Measurements from ENCODE around the gene NT5E. TPM values are rescaled to one million over a fixed set of nuclear protein-coding genes. Genes with fewer than 3 reads are reported as not detected.

The NT5E gene
- total and polyA plus RNA-seq, 2 experiments from 2014 or later, result 0.18 to 1.5 TPM

DNA sequence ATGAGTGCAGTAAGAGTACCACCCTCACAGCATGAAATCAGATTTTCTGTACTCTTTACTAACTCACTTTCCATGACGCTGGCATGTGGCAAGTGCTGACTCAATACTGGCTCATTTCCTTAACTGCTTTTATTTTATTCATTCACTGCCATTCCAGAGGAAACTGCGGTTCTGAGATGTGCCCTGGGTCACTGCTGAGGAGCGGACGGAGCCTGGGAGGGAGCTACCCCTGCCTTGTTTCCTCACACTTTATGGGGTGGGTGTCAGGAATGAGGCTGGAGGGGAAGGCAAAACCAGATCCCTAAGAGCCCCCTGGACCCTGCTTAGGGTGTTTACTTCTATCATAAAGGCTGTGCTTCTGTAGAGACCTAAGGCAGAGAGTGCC lies 14.4 kb downstream of the NT5E start (continued):
- TF ChIP-seq, protein P1, sequence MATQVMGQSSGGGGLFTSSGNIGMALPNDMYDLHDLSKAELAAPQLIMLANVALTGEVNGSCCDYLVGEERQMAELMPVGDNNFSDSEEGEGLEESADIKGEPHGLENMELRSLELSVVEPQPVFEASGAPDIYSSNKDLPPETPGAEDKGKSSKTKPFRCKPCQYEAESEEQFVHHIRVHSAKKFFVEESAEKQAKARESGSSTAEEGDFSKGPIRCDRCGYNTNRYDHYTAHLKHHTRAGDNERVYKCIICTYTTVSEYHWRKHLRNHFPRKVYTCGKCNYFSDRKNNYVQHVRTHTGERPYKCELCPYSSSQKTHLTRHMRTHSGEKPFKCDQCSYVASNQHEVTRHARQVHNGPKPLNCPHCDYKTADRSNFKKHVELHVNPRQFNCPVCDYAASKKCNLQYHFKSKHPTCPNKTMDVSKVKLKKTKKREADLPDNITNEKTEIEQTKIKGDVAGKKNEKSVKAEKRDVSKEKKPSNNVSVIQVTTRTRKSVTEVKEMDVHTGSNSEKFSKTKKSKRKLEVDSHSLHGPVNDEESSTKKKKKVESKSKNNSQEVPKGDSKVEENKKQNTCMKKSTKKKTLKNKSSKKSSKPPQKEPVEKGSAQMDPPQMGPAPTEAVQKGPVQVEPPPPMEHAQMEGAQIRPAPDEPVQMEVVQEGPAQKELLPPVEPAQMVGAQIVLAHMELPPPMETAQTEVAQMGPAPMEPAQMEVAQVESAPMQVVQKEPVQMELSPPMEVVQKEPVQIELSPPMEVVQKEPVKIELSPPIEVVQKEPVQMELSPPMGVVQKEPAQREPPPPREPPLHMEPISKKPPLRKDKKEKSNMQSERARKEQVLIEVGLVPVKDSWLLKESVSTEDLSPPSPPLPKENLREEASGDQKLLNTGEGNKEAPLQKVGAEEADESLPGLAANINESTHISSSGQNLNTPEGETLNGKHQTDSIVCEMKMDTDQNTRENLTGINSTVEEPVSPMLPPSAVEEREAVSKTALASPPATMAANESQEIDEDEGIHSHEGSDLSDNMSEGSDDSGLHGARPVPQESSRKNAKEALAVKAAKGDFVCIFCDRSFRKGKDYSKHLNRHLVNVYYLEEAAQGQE (IDR thresholded peaks at IDR 0.05; ENCODE audit: unreplicated experiment), result no peak
- no peak for TF ChIP-seq NANOG (IDR thresholded peaks at IDR 0.05; ENCODE audit: borderline replicate concordance)
- TF ChIP-seq, protein P2, sequence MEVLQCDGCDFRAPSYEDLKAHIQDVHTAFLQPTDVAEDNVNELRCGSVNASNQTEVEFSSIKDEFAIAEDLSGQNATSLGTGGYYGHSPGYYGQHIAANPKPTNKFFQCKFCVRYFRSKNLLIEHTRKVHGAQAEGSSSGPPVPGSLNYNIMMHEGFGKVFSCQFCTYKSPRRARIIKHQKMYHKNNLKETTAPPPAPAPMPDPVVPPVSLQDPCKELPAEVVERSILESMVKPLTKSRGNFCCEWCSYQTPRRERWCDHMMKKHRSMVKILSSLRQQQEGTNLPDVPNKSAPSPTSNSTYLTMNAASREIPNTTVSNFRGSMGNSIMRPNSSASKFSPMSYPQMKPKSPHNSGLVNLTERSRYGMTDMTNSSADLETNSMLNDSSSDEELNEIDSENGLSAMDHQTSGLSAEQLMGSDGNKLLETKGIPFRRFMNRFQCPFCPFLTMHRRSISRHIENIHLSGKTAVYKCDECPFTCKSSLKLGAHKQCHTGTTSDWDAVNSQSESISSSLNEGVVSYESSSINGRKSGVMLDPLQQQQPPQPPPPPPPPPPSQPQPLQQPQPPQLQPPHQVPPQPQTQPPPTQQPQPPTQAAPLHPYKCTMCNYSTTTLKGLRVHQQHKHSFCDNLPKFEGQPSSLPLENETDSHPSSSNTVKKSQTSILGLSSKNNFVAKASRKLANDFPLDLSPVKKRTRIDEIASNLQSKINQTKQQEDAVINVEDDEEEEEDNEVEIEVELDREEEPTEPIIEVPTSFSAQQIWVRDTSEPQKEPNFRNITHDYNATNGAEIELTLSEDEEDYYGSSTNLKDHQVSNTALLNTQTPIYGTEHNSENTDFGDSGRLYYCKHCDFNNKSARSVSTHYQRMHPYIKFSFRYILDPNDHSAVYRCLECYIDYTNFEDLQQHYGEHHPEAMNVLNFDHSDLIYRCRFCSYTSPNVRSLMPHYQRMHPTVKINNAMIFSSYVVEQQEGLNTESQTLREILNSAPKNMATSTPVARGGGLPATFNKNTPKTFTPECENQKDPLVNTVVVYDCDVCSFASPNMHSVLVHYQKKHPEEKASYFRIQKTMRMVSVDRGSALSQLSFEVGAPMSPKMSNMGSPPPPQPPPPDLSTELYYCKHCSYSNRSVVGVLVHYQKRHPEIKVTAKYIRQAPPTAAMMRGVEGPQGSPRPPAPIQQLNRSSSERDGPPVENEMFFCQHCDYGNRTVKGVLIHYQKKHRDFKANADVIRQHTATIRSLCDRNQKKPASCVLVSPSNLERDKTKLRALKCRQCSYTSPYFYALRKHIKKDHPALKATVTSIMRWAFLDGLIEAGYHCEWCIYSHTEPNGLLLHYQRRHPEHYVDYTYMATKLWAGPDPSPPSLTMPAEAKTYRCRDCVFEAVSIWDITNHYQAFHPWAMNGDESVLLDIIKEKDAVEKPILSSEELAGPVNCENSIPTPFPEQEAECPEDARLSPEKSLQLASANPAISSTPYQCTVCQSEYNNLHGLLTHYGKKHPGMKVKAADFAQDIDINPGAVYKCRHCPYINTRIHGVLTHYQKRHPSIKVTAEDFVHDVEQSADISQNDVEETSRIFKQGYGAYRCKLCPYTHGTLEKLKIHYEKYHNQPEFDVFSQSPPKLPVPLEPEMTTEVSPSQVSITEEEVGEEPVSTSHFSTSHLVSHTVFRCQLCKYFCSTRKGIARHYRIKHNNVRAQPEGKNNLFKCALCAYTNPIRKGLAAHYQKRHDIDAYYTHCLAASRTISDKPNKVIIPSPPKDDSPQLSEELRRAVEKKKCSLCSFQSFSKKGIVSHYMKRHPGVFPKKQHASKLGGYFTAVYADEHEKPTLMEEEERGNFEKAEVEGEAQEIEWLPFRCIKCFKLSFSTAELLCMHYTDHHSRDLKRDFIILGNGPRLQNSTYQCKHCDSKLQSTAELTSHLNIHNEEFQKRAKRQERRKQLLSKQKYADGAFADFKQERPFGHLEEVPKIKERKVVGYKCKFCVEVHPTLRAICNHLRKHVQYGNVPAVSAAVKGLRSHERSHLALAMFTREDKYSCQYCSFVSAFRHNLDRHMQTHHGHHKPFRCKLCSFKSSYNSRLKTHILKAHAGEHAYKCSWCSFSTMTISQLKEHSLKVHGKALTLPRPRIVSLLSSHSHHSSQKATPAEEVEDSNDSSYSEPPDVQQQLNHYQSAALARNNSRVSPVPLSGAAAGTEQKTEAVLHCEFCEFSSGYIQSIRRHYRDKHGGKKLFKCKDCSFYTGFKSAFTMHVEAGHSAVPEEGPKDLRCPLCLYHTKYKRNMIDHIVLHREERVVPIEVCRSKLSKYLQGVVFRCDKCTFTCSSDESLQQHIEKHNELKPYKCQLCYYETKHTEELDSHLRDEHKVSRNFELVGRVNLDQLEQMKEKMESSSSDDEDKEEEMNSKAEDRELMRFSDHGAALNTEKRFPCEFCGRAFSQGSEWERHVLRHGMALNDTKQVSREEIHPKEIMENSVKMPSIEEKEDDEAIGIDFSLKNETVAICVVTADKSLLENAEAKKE (CRISPR knock-in tag; IDR thresholded peaks at IDR 0.05), result no peak

DNA sequence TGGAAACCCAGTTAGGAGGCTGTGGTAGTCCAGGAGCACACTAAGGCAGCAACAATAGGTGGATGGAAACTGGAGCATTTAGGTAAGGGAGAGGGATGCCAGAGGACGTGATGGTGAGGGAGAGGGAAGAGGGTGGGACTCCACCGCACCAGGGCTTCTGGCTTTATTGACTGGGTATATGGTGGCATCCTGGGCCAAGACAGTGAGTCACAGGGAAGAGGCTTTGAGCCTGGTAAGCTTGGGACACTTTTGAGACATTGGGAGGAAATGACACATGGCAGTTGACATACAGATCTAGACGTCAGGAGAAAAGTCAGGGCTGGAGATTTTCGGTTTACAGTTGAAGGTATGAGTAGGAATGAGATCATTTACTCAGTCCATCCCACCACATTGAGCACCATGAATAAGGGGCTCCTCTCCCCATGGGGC lies 14.9 kb downstream of the NT5E start:
- Histone ChIP-seq H3K79me2 (replicated peaks; ENCODE audit: insufficient read depth) (no peaks in the 10 kb centered on the region), H3K27me3 (ENCODE audit: insufficient read depth) (no peaks in the 10 kb centered on the region), H3K4me2 (no peak overlapping the region), H3K27ac (ENCODE audit: low read depth) (no peak overlapping the region), H2AFZ (peak overlapping the region; percentile 66; the same call in 1 of the 2 replicates), H3K36me3 (ENCODE audit: insufficient read depth) (no peaks in the 10 kb centered on the region), H3F3A (replicated peaks; ENCODE audit: low read depth) (no peaks in the 10 kb centered on the region), H3K4me3 (no peak overlapping the region), H4K20me1 (replicated peaks; ENCODE audit: insufficient read depth) (no peaks in the 10 kb centered on the region), H3K4me1 (ENCODE audit: insufficient read depth) (peaks cover 12% of the 10 kb centered on the region), H3K9me2 (ENCODE audit: insufficient read depth) (0 out of 2 replicates have a peak, but pooled peaks cover 3% of the 10 kb centered on the region)
- Mint-ChIP-seq H3K27ac (no peak overlapping the region), H3K27me3 (ENCODE audit: insufficient read depth, low read depth, poor library complexity) (peaks cover 4% of the 10 kb centered on the region), H3K36me3 (ENCODE audit: low read depth) (no peaks in the 10 kb centered on the region; the same call in 2 of the 3 replicates), H3K4me1 (peaks cover 10% of the 10 kb centered on the region), H3K4me3 (no peak overlapping the region), H3K9me3 (no peaks in the 10 kb centered on the region)
- ATAC-seq (no peak), DNase-seq (ENCODE audit: low spot score) (no peak)
- TF ChIP-seq POLR2AphosphoS5 (IDR thresholded peaks at IDR 0.05; ENCODE audit: low read depth) (no peak), EZH2phosphoT487 (IDR thresholded peaks at IDR 0.05; ENCODE audit: unreplicated experiment) (no peak)
- TF ChIP-seq, protein P3, sequence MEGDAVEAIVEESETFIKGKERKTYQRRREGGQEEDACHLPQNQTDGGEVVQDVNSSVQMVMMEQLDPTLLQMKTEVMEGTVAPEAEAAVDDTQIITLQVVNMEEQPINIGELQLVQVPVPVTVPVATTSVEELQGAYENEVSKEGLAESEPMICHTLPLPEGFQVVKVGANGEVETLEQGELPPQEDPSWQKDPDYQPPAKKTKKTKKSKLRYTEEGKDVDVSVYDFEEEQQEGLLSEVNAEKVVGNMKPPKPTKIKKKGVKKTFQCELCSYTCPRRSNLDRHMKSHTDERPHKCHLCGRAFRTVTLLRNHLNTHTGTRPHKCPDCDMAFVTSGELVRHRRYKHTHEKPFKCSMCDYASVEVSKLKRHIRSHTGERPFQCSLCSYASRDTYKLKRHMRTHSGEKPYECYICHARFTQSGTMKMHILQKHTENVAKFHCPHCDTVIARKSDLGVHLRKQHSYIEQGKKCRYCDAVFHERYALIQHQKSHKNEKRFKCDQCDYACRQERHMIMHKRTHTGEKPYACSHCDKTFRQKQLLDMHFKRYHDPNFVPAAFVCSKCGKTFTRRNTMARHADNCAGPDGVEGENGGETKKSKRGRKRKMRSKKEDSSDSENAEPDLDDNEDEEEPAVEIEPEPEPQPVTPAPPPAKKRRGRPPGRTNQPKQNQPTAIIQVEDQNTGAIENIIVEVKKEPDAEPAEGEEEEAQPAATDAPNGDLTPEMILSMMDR (conservative IDR thresholded peaks at IDR 0.05; ENCODE audit: low read depth in 2 of 2), result no peak
